ENCODE measurements around the gene IQSEC3.
"Not testable (repeated sequence)": the region's sequence is repeated elsewhere in the genome, so short reads cannot be mapped to it uniquely, and the experiment has no call there.

Gene IQSEC3

GRCh38 chr12:180445-180844 lies 113.9 kb downstream of the IQSEC3 start:
- no peak overlapping the region for H3K4me3 ChIP-seq (ENCODE audit: low read length)
- TF ChIP-seq CTCF (conservative IDR thresholded peaks at IDR 0.05; ENCODE audit: low read length) = no peak
- DNase-seq (ENCODE audit: low read depth) = no peak

- DNase-seq (ENCODE audit: low read depth) = no peak
- no peak for TF ChIP-seq CTCF (conservative IDR thresholded peaks at IDR 0.05; ENCODE audit: low read length)
- no peak overlapping the region for H3K4me3 ChIP-seq (ENCODE audit: low read length)
Observed at GRCh38 chr12:181921-182320, 115.4 kb downstream of the IQSEC3 start.

GRCh38 chr12:182381-182892 lies 115.9 kb downstream of the IQSEC3 start:
- no peak overlapping the region for H3K4me3 ChIP-seq (ENCODE audit: low read length)
- TF ChIP-seq CTCF (conservative IDR thresholded peaks at IDR 0.05; ENCODE audit: low read length) = no peak
- peak; percentile 52 for DNase-seq (ENCODE audit: low read depth)

- no peak for TF ChIP-seq CTCF (conservative IDR thresholded peaks at IDR 0.05; ENCODE audit: low read length)
- H3K4me3 ChIP-seq (ENCODE audit: low read length) = no peak overlapping the region
- DNase-seq (ENCODE audit: low read depth) = no peak
Observed at GRCh38 chr12:184811-185575, 118.4 kb downstream of the IQSEC3 start.

- no peak overlapping the region for H3K4me3 ChIP-seq (ENCODE audit: low read length)
- DNase-seq (ENCODE audit: low read depth) = no peak
- no peak for TF ChIP-seq CTCF (conservative IDR thresholded peaks at IDR 0.05; ENCODE audit: low read length)
Observed at GRCh38 chr12:185576-185955, 119.0 kb downstream of the IQSEC3 start.

GRCh38 chr12:186006-186625 lies 119.5 kb downstream of the IQSEC3 start:
- DNase-seq (ENCODE audit: low read depth) = no peak
- TF ChIP-seq CTCF (conservative IDR thresholded peaks at IDR 0.05; ENCODE audit: low read length) = no peak

GRCh38 chr12:187986-188909 lies 121.7 kb downstream of the IQSEC3 start:
- peak overlapping the region; percentile 61 for H3K4me3 ChIP-seq (ENCODE audit: low read length)

More at GRCh38 chr12:186006-186625, 119.5 kb downstream of the IQSEC3 start:
- no peak overlapping the region for H3K4me3 ChIP-seq (ENCODE audit: low read length)

More at GRCh38 chr12:187986-188909, 121.7 kb downstream of the IQSEC3 start:
- not testable (repeated sequence) for DNase-seq (ENCODE audit: low read depth)

All from AG10803 (cell line).